ENCODE data around the gene CDKN2B. TPM values are rescaled to one million over a fixed set of nuclear protein-coding genes. Genes with fewer than 3 reads are reported as not detected.

CDKN2B gene
- total and polyA plus RNA-seq, 2 of the 13 experiments (the other 11 are each of a cell fraction or from before 2014, with no cell fraction given) = 1.4 to 1.5 TPM

DNA sequence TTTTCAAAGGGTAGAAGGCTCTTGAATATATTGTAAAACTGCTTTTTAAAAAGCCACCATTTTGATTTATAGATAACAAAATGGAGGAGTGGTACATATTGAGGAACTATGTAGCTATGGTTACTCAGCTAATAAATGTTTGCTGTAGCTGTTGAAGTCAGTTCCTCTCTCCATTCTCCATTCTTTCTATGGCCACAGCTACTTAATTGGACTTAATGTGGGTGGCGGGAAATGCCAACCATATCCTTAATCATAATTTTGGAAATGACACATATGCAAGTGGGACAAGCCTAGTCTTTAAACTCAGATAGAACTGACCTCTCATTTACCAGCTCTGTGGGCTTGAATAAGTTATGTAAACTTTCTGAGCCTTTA lies 25.6 kb downstream of the CDKN2B start (continued):
- TF ChIP-seq THAP9 (CRISPR knock-in tag; IDR thresholded peaks at IDR 0.05; ENCODE audit: borderline replicate concordance) (no peak), NBN (conservative IDR thresholded peaks at IDR 0.05) (no peak), HDAC1 (CRISPR knock-in tag; IDR thresholded peaks at IDR 0.05) (no peak), NFYB (CRISPR knock-in tag; IDR thresholded peaks at IDR 0.05) (no peak), NR2C2 (CRISPR knock-in tag; IDR thresholded peaks at IDR 0.05; ENCODE audit: borderline replicate concordance) (no peak)
- TF ChIP-seq, protein P1, sequence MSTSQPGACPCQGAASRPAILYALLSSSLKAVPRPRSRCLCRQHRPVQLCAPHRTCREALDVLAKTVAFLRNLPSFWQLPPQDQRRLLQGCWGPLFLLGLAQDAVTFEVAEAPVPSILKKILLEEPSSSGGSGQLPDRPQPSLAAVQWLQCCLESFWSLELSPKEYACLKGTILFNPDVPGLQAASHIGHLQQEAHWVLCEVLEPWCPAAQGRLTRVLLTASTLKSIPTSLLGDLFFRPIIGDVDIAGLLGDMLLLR (CRISPR knock-in tag; IDR thresholded peaks at IDR 0.05) = no peak
- TF ChIP-seq, protein P2, sequence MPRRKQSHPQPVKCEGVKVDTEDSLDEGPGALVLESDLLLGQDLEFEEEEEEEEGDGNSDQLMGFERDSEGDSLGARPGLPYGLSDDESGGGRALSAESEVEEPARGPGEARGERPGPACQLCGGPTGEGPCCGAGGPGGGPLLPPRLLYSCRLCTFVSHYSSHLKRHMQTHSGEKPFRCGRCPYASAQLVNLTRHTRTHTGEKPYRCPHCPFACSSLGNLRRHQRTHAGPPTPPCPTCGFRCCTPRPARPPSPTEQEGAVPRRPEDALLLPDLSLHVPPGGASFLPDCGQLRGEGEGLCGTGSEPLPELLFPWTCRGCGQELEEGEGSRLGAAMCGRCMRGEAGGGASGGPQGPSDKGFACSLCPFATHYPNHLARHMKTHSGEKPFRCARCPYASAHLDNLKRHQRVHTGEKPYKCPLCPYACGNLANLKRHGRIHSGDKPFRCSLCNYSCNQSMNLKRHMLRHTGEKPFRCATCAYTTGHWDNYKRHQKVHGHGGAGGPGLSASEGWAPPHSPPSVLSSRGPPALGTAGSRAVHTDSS (CRISPR knock-in tag; conservative IDR thresholded peaks at IDR 0.05) = no peak
- TF ChIP-seq, protein P3, sequence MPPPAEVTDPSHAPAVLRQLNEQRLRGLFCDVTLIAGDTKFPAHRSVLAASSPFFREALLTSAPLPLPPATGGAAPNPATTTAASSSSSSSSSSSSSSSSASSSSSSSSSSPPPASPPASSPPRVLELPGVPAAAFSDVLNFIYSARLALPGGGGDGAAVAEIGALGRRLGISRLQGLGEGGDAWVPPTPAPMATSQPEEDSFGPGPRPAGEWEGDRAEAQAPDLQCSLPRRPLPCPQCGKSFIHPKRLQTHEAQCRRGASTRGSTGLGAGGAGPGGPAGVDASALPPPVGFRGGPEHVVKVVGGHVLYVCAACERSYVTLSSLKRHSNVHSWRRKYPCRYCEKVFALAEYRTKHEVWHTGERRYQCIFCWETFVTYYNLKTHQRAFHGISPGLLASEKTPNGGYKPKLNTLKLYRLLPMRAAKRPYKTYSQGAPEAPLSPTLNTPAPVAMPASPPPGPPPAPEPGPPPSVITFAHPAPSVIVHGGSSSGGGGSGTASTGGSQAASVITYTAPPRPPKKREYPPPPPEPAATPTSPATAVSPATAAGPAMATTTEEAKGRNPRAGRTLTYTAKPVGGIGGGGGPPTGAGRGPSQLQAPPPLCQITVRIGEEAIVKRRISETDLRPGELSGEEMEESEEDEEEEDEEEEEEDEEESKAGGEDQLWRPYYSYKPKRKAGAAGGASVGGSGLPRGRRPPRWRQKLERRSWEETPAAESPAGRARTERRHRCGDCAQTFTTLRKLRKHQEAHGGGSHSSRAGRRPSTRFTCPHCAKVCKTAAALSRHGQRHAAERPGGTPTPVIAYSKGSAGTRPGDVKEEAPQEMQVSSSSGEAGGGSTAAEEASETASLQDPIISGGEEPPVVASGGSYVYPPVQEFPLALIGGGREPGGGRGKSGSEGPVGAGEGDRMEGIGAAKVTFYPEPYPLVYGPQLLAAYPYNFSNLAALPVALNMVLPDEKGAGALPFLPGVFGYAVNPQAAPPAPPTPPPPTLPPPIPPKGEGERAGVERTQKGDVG (CRISPR knock-in tag; IDR thresholded peaks at IDR 0.05; ENCODE audit: borderline replicate concordance) = no peak
